Measurements from ENCODE around the gene PTPRH. TPM values are rescaled to one million over a fixed set of nuclear protein-coding genes. Genes with fewer than 3 reads are reported as not detected.

Gene PTPRH
- total RNA-seq, 1 experiment from 2014 or later = 0.39 TPM

GRCh38 chr19:55245236-55245904 is 36.1 kb upstream of the PTPRH start:
- DNase-seq (ENCODE audit: low read depth) = no peak

- DNase-seq (ENCODE audit: low read depth) = no peak
These were observed 34.8 kb upstream of the PTPRH start for GRCh38 chr19:55244004-55244680.

- no peak for DNase-seq (ENCODE audit: low read depth)
These were observed 33.2 kb upstream of the PTPRH start for GRCh38 chr19:55242517-55242916.

- DNase-seq (ENCODE audit: low read depth) = no peak
These were observed 32.7 kb upstream of the PTPRH start for GRCh38 chr19:55241935-55242464.

- no peak for DNase-seq (ENCODE audit: low read depth)
These were observed 32.0 kb upstream of the PTPRH start for GRCh38 chr19:55241143-55241934.

GRCh38 chr19:55240713-55241020 is 31.4 kb upstream of the PTPRH start:
- no peak for DNase-seq (ENCODE audit: low read depth)

- no peak for DNase-seq (ENCODE audit: low read depth)
These were observed 29.7 kb upstream of the PTPRH start for GRCh38 chr19:55239004-55239403.

- DNase-seq (ENCODE audit: low read depth) = no peak
These were observed 28.7 kb upstream of the PTPRH start for GRCh38 chr19:55238030-55238429.

- DNase-seq (ENCODE audit: low read depth) = no peak
These were observed 23.7 kb upstream of the PTPRH start for GRCh38 chr19:55232986-55233385.

- no peak for DNase-seq (ENCODE audit: low read depth)
These were observed 22.9 kb upstream of the PTPRH start for GRCh38 chr19:55232286-55232602.

- no peak for DNase-seq (ENCODE audit: low read depth)
These were observed 22.3 kb upstream of the PTPRH start for GRCh38 chr19:55231391-55232285.

- no peak for DNase-seq (ENCODE audit: low read depth)
These were observed 21.5 kb upstream of the PTPRH start for GRCh38 chr19:55230780-55231179.

GRCh38 chr19:55230329-55230728 is 21.0 kb upstream of the PTPRH start:
- DNase-seq (ENCODE audit: low read depth) = no peak

- DNase-seq (ENCODE audit: low read depth) = no peak
These were observed 20.5 kb upstream of the PTPRH start for GRCh38 chr19:55229789-55230182.

GRCh38 chr19:55229145-55229788 is 20.0 kb upstream of the PTPRH start:
- DNase-seq (ENCODE audit: low read depth) = no peak

- no peak for DNase-seq (ENCODE audit: low read depth)
These were observed 19.2 kb upstream of the PTPRH start, which contains the start of gene TMEM86B for GRCh38 chr19:55228403-55229031. Gene TMEM86B, minus strand, starts transcription at chr19:55228763. Its CDS starts 22 bp downstream, at chr19:55228741.

- no peak for DNase-seq (ENCODE audit: low read depth)
These were observed 18.7 kb upstream of the PTPRH start for GRCh38 chr19:55228015-55228391.

GRCh38 chr19:55227241-55228014 is 18.1 kb upstream of the PTPRH start:
- DNase-seq (ENCODE audit: low read depth) = no peak

- DNase-seq (ENCODE audit: low read depth) = no peak
These were observed 17.5 kb upstream of the PTPRH start for GRCh38 chr19:55226788-55227187.

GRCh38 chr19:55226273-55226672 is 17.0 kb upstream of the PTPRH start:
- no peak for DNase-seq (ENCODE audit: low read depth)
